ENCODE data around the gene GOLIM4.

The GOLIM4 gene

GRCh38 chr3:168117059-168117458 is 21.3 kb upstream of the GOLIM4 start:
- no peak for TF ChIP-seq CTCF (IDR thresholded peaks at IDR 0.05; ENCODE audit: borderline replicate concordance, insufficient read depth, low read depth, low read length)
- H3K4me3 ChIP-seq (ENCODE audit: low read depth, low read length), result no peak overlapping the region

GRCh38 chr3:168116279-168116678 is 20.6 kb upstream of the GOLIM4 start:
- TF ChIP-seq CTCF (IDR thresholded peaks at IDR 0.05; ENCODE audit: borderline replicate concordance, insufficient read depth, low read depth, low read length), result no peak
- no peak overlapping the region for H3K4me3 ChIP-seq (ENCODE audit: low read depth, low read length)

- TF ChIP-seq CTCF (IDR thresholded peaks at IDR 0.05; ENCODE audit: borderline replicate concordance, insufficient read depth, low read depth, low read length), result peak; percentile 11; the same call in 1 of the 2 replicates
- H3K4me3 ChIP-seq (ENCODE audit: low read depth, low read length), result no peak overlapping the region
These were observed 18.1 kb upstream of the GOLIM4 start for GRCh38 chr3:168113848-168114247.

- TF ChIP-seq CTCF (IDR thresholded peaks at IDR 0.05; ENCODE audit: borderline replicate concordance, insufficient read depth, low read depth, low read length), result no peak
- no peak overlapping the region for H3K4me3 ChIP-seq (ENCODE audit: low read depth, low read length)
These were observed 17.2 kb upstream of the GOLIM4 start for GRCh38 chr3:168112894-168113293.

GRCh38 chr3:168104361-168104760 is 8.6 kb upstream of the GOLIM4 start:
- TF ChIP-seq CTCF (IDR thresholded peaks at IDR 0.05; ENCODE audit: borderline replicate concordance, insufficient read depth, low read depth, low read length), result no peak
- no peak overlapping the region for H3K4me3 ChIP-seq (ENCODE audit: low read depth, low read length)

- TF ChIP-seq CTCF (IDR thresholded peaks at IDR 0.05; ENCODE audit: borderline replicate concordance, insufficient read depth, low read depth, low read length), result no peak
- H3K4me3 ChIP-seq (ENCODE audit: low read depth, low read length), result no peak overlapping the region
These were observed 7.1 kb upstream of the GOLIM4 start for GRCh38 chr3:168102735-168103410.

- H3K4me3 ChIP-seq (ENCODE audit: low read depth, low read length), result no peak overlapping the region
These were observed 5.2 kb upstream of the GOLIM4 start for GRCh38 chr3:168100777-168101492.

More at GRCh38 chr3:168100777-168101492, 5.2 kb upstream of the GOLIM4 start:
- TF ChIP-seq CTCF (IDR thresholded peaks at IDR 0.05; ENCODE audit: borderline replicate concordance, insufficient read depth, low read depth, low read length), result no peak

All from GM12875 (cell line).